Calu3 (cell line): ENCODE measurements around the gene UQCC2. TPM values are rescaled to one million over a fixed set of nuclear protein-coding genes. Genes with fewer than 3 reads are reported as not detected.

Source experiments
- BruUV-seq: library from RNA; stranded (reverse); fragments of 400-500 nt; replicated peaks from 2 replicates; lab custom pipeline; 2021; lab: Mats Ljungman, UMichigan
- CTCF ChIA-PET: fragments of 300-600 bp; sonication (Branson Sonifier 250); formaldehyde crosslinking; loops from one replicate; lab custom pipeline; 2022; ENCODE audit warnings: antibody characterized with exemption; lab: Charles Lee
- DNase-seq: peaks from one replicate; pipeline ENCODE4 v3.0.0; 2022
- H3K27ac Mint-ChIP-seq: one replicate; pipeline ENCODE4 v1.8.0; 2022; ENCODE audit warnings: mixed read lengths; ENCODE audit not compliant: unreplicated experiment
- H3K27me3 Mint-ChIP-seq: one replicate; pipeline ENCODE4 v1.8.0; 2022; ENCODE audit warnings: mixed read lengths; ENCODE audit not compliant: unreplicated experiment
- H3K36me3 Mint-ChIP-seq: one replicate; pipeline ENCODE4 v1.8.0; 2022; ENCODE audit warnings: mild to moderate bottlenecking, moderate library complexity, mixed read lengths; ENCODE audit not compliant: insufficient read depth, unreplicated experiment
- H3K4me1 Mint-ChIP-seq: one replicate; pipeline ENCODE4 v1.8.0; 2022; ENCODE audit warnings: mild to moderate bottlenecking, low read depth, mixed read lengths; ENCODE audit not compliant: unreplicated experiment
- H3K4me3 Mint-ChIP-seq: one replicate; pipeline ENCODE4 v1.8.0; 2022; ENCODE audit warnings: mild to moderate bottlenecking, low read depth, moderate library complexity, mixed read lengths; ENCODE audit not compliant: unreplicated experiment
- H3K9me3 Mint-ChIP-seq: one replicate; pipeline ENCODE4 v1.8.0; 2022; ENCODE audit warnings: low read depth, mixed read lengths; ENCODE audit not compliant: unreplicated experiment
- CTCF ChIP-seq: fragments of 200-600 bp; IDR thresholded peaks from one replicate; pipeline ENCODE4 v1.8.0; 2022; ENCODE audit warnings: antibody characterized with exemption; ENCODE audit not compliant: unreplicated experiment
- intact Hi-C: fragments of 100-400 bp; cut with micrococcal nuclease; formaldehyde crosslinking; loops from one replicate; pipeline ENCODE4 v1.10.0; 2022; ENCODE audit not compliant: unreplicated experiment
- total RNA-seq: library from RNA; stranded (reverse); gene quantifications from 2 replicates; pipeline ENCODE4 v1.2.3, GENCODE V29; 2022

Gene UQCC2
- total RNA-seq, 1 experiment from 2014 or later: 142 TPM

- TF ChIP-seq CTCF: no peak
- peaks cover 22% of the 10 kb centered on the region for H3K4me1 Mint-ChIP-seq
- no peaks in the 10 kb centered on the region for H3K9me3 Mint-ChIP-seq
- no peak overlapping the region for H3K4me3 Mint-ChIP-seq
- no peaks in the 10 kb centered on the region for H3K27me3 Mint-ChIP-seq
- no TSS peak for BruUV-seq
- CTCF ChIA-PET: interaction anchor here (2.9 to 7.0 kb wide), 2 partner anchors 12 to 47 kb away, joined by 14 to 89 read pairs; partner anchors contain the start of gene UQCC2
- intact Hi-C loops: loop anchor here (2.0 kb wide), 1 partner anchor 13 kb away; no protein-coding TSS in a partner anchor
- no peak overlapping the region for H3K27ac Mint-ChIP-seq
- no peak for DNase-seq
- H3K36me3 Mint-ChIP-seq: no peaks in the 10 kb centered on the region
Observed at GRCh38 chr6:33757906-33758305, 46.4 kb upstream of the UQCC2 start.

DNA sequence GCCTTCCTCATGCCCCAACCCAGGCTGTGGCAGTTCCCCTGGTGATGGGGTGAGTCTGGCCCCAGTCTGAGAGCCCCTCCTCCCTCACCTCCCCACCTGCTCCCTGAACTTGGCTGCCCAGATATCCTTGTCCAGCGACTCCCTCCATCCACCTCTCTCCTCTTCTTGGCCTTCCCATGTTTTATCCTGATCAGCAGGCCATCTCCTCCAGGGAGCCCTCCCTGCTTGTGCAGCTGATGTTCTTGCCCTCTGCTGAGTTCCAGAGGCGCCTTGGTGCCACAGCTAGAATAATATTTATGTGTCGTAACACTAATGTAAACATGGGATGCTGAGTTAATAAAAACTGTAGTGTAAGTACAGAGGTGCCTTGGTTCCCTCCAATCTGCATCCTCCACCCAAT, 45.6 kb upstream of the UQCC2 start:
- intact Hi-C loops: no loop called here
- no peaks in the 10 kb centered on the region for H3K27me3 Mint-ChIP-seq
- H3K4me1 Mint-ChIP-seq: peaks cover 22% of the 10 kb centered on the region
- no peaks in the 10 kb centered on the region for H3K36me3 Mint-ChIP-seq
- H3K9me3 Mint-ChIP-seq: no peaks in the 10 kb centered on the region
- no peak overlapping the region for H3K27ac Mint-ChIP-seq
- H3K4me3 Mint-ChIP-seq: no peak overlapping the region
- CTCF ChIA-PET: interaction anchor here (2.9 kb wide), 1 partner anchor 13 kb away, joined by 14 read pairs; no protein-coding TSS in a partner anchor
- no peak for DNase-seq
- no peak for TF ChIP-seq CTCF
- BruUV-seq: no TSS peak

GRCh38 chr6:33756211-33756954, 44.9 kb upstream of the UQCC2 start:
- Mint-ChIP-seq H3K36me3 (no peaks in the 10 kb centered on the region), H3K27me3 (no peaks in the 10 kb centered on the region), H3K4me1 (peaks cover 22% of the 10 kb centered on the region), H3K9me3 (no peaks in the 10 kb centered on the region), H3K27ac (no peak overlapping the region), H3K4me3 (no peak overlapping the region)
- BruUV-seq: no TSS peak
- TF ChIP-seq CTCF: no peak
- CTCF ChIA-PET: interaction anchor here (2.9 kb wide), 1 partner anchor 14 kb away, joined by 14 read pairs; no protein-coding TSS in a partner anchor
- no peak for DNase-seq
- intact Hi-C loops: no loop called here

- Mint-ChIP-seq H3K9me3 (no peaks in the 10 kb centered on the region), H3K27me3 (peaks cover 3% of the 10 kb centered on the region), H3K4me3 (no peak overlapping the region), H3K36me3 (no peaks in the 10 kb centered on the region), H3K4me1 (peaks cover 22% of the 10 kb centered on the region), H3K27ac (no peak overlapping the region)
- no TSS peak for BruUV-seq
- DNase-seq: no peak
- CTCF ChIA-PET: no interaction called here
- intact Hi-C loops: no loop called here
- no peak for TF ChIP-seq CTCF
Observed at GRCh38 chr6:33755070-33755869, 43.8 kb upstream of the UQCC2 start.
